ENCODE data around the gene SLIT3. TPM values are rescaled to one million over a fixed set of nuclear protein-coding genes. Genes with fewer than 3 reads are reported as not detected.

SLIT3 gene
- total and polyA plus RNA-seq, 2 experiments from 2014 or later, result 0.59 to 0.71 TPM

- Histone ChIP-seq H3K36me3 (ENCODE audit: insufficient read depth) (no peaks in the 10 kb centered on the region), H4K20me1 (replicated peaks; ENCODE audit: insufficient read depth) (no peaks in the 10 kb centered on the region), H3K9me2 (ENCODE audit: insufficient read depth) (no peaks in the 10 kb centered on the region), H3K27me3 (ENCODE audit: insufficient read depth) (peaks cover 48% of the 10 kb centered on the region), H3K4me1 (ENCODE audit: insufficient read depth) (no peaks in the 10 kb centered on the region), H2AFZ (no peak overlapping the region), H3K27ac (ENCODE audit: low read depth) (no peak overlapping the region), H3F3A (replicated peaks; ENCODE audit: low read depth) (no peaks in the 10 kb centered on the region), H3K4me3 (no peak overlapping the region), H3K4me2 (no peak overlapping the region), H3K79me2 (replicated peaks; ENCODE audit: insufficient read depth) (no peaks in the 10 kb centered on the region)
- peaks cover 65% of the 10 kb centered on the region for H3K27me3 Mint-ChIP-seq (ENCODE audit: insufficient read depth, low read depth, poor library complexity)
- H3K27ac Mint-ChIP-seq, result no peak overlapping the region
- no peak for DNase-seq (ENCODE audit: low spot score)
- TF ChIP-seq ZNF114 (CRISPR knock-in tag; IDR thresholded peaks at IDR 0.05) (no peak), CTCF (conservative IDR thresholded peaks at IDR 0.05; ENCODE audit: low read depth in 2 of 2) (no peak), NANOG (IDR thresholded peaks at IDR 0.05; ENCODE audit: borderline replicate concordance) (no peak), EZH2phosphoT487 (IDR thresholded peaks at IDR 0.05; ENCODE audit: unreplicated experiment) (no peak), ZNF462 (CRISPR knock-in tag; IDR thresholded peaks at IDR 0.05) (no peak), POLR2AphosphoS5 (IDR thresholded peaks at IDR 0.05; ENCODE audit: low read depth) (no peak), EZH2 (IDR thresholded peaks at IDR 0.05; ENCODE audit: low read depth, unreplicated experiment) (no peak), ETS1 (IDR thresholded peaks at IDR 0.05) (no peak), REST (IDR thresholded peaks at IDR 0.05; ENCODE audit: unreplicated experiment) (no peak), STAT1 (IDR thresholded peaks at IDR 0.05; ENCODE audit: unreplicated experiment) (no peak), CREB1 (CRISPR knock-in tag; IDR thresholded peaks at IDR 0.05; ENCODE audit: low read depth) (no peak), ZNF331 (CRISPR knock-in tag; IDR thresholded peaks at IDR 0.05; ENCODE audit: low read depth) (no peak), JUNB (IDR thresholded peaks at IDR 0.05; ENCODE audit: unreplicated experiment) (no peak)
- H3K4me1 Mint-ChIP-seq, result peaks cover 9% of the 10 kb centered on the region; the same call in 1 of the 3 replicates
- ATAC-seq, result no peak
- H3K36me3 Mint-ChIP-seq (ENCODE audit: low read depth), result no peaks in the 10 kb centered on the region
- H3K9me3 Mint-ChIP-seq, result no peaks in the 10 kb centered on the region
- no peak overlapping the region for H3K4me3 Mint-ChIP-seq
Observed at GRCh38 chr5:169219961-169220360, 81.0 kb downstream of the SLIT3 start.

Measured in GM23338 (cell line).